HG02973 (cell line): Measurements from ENCODE around the gene OBP2A.

Source experiments
- ATAC-seq: cut with Tn5 transposase; IDR thresholded peaks from one replicate; pipeline ENCODE4 v1.9.1; 2021; ENCODE audit warnings: moderate library complexity; ENCODE audit not compliant: unreplicated experiment

Gene OBP2A

DNA sequence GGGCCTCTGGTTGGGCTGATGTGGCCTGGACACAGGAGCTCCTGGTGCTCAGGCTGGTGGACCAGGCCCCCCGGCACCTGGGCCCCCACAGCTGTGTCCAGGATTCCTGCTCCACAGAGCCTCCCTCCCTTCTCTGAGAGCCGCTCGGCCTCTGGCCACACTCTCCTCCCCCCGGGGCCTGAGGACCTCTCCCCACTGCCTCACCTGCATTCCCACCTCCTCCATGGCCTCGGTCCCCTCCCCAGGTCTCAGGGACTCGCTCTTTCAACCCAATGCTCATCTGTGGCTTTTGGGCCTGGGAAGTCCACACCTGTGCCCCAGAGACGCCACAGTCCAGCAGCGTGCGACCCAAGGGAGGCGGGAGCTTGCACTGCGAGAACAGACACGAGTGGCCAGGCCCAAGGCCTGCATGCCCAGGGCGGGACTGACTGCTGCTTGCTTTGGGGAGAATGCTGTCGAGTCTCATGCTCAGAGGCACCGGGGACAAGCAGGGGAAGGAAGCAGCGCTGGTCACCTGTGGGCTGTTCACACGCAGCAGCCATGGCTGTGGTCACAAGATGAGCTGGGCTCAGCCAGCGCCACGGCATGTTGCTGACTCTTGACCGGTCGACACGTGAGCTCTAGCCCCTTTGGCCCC lies 30.2 kb downstream of the OBP2A start:
- no peak for ATAC-seq

DNA sequence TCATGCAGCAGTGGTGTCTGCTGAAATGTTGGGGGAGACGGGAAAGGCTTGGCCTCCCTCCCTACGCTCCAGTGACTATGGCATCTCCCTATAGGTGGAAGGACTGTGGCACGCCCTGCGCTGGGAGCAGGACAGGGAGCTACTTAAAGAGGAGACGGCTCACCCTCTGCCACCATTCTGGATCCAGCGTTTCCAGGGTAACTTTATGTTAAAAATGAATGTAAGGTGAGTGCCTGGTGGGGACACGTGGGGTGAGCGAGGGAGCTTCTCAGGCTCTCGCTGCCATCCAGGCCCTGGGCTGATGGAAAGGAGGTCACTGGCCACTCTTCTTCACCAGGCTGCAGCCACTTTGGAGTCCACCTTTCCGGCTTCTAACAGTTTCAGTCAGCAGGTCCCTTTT lies 31.3 kb downstream of the OBP2A start:
- no peak for ATAC-seq

DNA sequence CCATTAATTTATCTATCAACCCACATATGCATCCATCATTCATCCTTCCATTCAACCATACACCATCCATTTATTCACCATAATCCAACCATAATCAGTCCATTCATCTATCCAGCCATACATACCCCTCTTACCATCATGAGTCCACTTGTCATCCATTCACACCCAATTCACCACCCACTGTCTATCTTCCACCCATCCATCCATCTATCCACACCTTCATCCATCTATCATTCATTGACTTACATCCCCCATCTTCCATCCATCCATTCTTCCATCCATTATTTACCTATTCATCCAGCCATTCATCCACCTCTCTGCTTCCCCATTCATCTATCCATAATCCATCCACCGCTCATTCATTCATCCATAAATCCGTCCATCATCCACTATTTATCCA lies 33.4 kb downstream of the OBP2A start:
- no peak for ATAC-seq

DNA sequence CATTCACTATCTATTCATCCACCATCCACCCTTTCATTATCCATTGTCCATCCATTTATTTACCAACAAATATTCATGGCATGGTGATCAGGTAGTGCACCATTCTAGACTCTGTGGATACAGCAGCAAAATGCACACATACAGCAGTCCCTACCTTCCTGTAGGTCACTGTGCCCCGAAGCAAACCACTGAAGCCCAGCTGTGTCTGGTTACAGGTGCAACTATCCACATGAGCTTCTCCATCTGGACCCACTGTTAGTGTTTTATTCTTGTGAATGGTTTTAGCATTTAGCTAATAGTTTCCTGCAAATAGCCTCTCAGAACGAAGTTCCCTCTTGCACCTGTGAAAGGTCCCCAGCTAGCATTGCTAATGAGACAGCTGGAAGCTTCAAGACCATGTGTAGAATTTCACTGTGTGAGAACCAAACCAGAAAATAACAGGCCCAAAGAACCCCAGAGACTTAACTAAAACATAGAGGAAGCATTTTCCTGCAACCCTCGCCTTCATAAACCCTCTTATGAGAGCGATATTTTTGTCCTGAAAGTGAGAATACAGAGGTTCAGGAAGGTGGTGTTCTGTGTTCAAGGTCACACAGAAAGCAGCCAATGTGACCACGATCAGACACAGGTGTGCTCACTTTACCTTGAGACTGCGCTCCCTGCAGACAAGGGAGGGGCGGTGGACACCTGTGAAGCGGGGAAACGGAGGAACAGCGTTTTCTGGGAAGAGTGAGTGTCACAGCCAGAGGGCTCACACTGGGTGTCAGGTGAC lies 34.1 kb downstream of the OBP2A start:
- ATAC-seq: no peak

DNA sequence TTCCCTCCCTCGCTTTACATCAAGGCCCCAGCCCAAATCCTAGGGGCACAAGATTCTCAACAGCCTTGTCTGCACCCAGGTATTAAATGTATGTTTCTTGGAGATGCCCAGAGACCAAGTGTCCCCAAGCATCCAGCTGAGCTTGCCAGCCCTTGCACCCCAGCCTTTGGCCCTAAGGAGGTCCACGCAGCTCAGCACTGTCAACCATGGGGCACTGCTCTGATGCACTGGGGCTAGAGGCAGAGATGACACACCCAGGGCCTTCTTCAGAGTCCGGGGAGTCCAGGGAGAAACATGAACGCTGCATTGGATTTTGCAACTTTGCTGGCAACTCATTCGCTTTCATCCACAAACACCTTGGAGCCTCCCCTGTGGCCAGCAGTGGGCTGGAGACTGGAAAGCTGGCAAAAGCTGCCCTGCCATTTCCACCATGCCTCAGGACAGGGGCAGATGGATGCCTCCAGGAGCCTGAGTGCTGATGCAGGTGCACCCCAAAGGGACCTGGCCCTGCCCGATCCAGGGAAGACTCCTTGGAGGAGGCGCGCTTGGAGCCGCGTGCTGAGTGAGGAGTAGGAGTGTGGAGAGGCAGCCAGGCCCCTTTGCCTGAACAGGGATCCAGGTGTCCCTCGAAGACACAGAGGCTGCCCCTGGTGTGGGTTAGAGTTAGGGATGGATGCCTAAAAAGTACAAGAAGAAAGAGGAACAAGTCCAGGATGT lies 34.9 kb downstream of the OBP2A start:
- no peak for ATAC-seq

DNA sequence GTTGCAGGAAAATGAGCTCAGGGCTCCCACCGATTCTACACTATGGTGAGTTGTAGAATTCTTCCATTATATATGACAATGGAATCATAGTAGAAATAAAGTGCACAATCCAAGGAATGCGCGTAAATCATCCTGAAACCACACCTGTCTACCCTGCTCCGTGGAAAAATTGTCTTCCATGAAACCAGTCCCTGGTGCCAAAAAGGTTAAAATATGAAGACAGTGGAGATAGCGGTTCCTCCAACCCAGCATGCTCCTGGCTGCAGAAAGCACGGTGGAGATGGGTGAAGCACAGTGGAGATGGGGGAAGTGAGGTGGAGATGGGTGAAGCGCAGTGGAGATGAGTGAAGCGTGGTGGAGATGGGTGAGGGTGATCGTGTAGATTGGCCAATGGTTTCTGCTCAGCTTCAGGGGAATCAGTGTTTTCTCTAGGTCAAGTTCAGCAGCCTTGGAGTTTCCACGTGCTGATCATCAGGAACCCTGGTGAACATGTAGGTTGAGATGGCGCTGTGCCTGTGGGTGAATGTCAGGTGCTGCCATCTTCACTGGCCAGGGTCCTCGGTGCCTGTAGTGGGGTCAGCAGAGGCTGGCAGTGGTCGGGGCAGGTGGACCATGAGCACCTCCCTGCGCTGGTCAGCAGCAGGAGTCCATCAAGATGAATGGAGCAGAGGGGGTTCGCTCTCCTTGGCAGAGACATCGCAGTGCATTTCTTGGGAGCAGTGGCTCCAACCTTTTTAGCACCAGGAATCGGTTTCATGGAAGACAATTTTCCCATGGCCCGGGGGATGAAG lies 35.9 kb downstream of the OBP2A start:
- ATAC-seq: no peak

DNA sequence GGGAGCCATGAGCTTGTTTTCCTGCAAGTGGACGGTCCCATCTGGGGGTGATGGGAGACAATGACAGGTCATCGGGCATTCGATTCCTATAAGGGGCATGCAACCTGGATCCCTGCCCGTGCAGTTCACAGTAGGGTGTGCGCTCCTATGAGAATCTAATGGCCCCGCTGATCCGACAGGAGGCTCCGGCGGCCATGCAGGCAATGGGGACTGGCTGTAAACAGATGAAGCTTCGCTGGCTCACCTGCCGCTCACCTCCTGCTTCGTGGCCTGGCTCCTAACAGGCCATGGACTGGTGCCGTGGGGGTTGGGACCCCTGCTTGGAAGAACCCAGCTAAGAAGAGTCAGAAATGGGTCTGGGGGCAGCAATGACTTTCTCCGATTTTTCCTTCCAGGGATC lies 36.6 kb downstream of the OBP2A start:
- ATAC-seq: no peak

DNA sequence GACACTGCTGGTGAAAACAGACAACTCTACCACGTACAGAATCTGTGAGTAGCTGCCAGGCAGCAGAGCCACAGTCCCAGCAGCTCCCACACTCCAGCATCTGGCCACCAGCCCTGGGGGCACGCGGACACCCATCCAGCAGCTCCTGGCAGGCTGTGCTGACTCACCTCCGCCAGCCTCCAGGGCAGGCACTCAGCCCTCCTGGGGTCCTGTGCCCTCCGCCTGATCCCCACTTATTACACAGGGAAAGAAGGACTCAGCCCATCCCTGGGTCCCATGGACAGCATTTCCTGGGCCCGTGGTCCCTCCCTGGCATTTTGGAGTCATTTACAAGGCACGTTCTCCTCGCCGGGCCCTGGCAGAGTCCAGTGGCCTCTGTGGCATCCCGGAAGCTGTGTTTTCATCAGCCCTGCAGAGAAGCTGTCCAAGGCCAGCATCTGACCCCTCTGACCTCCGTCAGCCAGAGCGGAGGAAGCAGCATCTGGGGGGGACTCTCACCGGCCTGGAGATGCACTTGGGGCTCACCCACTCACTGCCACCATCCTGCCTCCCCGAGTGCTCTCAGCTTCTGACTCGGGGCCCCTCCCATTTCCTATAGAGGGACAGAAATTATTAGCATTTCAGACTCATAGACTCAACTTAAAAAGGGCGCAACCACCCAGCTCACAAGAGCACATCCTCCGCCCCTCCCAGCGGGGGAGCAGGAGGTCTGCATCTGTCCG lies 37.2 kb downstream of the OBP2A start:
- no peak for ATAC-seq

DNA sequence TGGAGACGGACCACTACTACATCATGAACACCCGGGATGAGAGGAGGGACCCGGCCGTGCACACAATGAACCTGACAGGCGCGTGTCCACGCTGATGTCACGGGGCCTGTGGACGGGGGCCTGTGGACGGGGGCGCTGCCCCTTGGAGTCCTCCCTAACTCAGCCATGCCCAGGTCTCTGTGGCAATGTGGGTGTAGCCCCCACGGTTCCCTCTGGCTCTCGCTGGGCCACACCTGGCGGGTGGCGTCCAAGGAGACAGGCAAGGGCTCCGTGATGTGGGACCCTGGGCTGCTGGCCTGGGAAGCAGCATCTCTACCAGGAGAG lies 37.7 kb downstream of the OBP2A start:
- no peak for ATAC-seq

DNA sequence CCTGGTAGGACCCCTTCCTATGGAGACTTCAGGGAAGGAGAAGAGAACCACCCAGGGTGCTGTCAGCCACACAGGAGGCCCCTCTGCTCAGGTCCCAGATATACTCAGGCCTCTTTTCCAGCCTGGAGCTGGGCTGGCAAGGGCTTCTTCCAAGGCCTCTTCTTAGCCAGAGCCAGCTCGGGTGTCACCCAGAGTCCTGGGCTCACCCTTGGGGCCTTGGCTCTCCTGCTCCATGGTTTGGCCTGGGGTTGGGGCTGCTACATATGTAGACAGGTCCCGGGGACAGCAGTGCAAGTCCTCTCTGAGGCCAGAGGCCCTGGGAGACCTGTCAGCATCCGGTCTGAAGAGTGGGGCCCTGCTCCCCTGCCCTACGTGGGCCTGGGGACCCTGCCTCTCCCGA lies 38.4 kb downstream of the OBP2A start:
- no peak for ATAC-seq

DNA sequence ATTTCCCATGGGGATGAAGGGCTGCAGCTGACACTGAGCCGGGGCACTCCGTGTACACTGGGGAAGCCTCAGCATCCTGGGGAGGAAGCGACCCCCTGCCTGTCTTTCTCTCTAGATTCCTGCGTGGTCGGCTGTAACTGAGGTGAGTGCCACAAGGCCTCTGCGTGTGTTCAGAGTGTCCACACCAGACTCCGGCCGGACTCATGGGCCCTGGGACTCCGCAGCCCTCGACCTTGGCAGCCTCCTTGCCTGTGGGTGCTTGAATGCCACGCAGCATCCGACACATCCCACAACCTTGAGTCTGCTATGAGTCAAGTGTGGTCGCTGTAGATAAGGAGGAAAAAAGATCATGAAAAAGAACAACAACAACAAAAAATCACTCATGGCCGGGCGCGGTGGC lies 39.0 kb downstream of the OBP2A start:
- ATAC-seq: no peak

DNA sequence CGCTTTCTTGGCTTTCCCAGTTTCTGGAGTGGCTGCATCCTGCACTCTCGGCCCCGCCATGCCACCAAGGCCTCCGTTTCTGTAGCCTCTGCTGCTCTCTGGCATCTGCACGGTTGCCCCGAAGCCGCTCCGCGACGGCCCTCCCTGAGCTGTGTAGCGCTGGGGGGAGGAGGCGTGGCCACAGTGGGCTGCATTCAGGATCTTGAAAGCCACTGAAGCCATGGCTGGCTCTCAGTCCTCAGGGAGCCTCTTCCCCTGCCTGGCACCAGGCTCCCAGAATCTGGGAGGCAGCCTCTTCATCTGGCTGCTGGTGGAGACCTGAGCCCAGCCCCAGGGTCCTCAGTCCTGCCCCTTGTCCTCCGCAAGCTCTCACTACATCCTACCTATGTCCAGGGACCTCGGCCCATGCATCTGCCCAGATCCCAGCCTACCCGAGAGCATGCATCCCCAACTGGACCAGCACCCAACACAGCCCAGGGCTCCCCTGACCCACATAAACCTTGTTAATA lies 40.7 kb downstream of the OBP2A start:
- no peak for ATAC-seq

DNA sequence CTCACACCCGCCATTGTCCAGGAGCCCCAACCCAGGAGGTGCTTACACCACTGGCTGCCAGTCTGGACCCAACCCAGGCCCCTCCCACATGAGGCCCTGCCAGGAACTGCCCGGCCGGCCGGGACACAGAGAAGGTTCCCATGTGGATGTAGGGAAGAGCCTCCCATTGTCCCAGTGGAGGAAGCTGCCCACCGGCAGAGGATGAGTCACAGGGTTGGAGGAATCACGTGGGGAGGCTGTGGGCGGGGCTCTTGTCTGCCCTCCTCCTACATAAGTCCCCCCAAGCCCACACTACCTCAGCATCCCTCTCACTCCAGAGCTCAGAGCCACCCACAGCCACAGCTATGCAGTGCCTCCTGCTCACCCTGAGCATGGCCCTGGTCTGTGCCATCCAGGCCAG lies 41.7 kb downstream of the OBP2A start:
- no peak for ATAC-seq

DNA sequence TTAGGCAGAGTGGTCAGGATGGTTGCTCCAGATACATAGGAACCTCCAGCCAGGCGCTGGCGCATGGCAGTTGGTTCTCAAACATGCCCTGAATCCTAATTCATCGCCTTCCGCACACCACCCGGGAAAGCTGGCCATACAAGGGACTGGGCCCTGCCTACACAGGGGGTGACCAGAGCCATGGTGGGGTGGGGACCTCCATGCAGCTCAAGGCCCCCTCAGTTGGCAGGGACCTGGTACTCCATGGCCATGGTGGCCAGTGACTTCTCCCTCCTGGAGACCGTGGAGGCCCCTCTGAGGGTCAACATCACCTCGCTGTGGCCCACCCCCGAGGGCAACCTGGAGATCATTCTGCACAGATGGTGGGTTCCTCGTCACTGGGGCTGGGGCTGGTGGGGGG lies 42.4 kb downstream of the OBP2A start:
- no peak for ATAC-seq

DNA sequence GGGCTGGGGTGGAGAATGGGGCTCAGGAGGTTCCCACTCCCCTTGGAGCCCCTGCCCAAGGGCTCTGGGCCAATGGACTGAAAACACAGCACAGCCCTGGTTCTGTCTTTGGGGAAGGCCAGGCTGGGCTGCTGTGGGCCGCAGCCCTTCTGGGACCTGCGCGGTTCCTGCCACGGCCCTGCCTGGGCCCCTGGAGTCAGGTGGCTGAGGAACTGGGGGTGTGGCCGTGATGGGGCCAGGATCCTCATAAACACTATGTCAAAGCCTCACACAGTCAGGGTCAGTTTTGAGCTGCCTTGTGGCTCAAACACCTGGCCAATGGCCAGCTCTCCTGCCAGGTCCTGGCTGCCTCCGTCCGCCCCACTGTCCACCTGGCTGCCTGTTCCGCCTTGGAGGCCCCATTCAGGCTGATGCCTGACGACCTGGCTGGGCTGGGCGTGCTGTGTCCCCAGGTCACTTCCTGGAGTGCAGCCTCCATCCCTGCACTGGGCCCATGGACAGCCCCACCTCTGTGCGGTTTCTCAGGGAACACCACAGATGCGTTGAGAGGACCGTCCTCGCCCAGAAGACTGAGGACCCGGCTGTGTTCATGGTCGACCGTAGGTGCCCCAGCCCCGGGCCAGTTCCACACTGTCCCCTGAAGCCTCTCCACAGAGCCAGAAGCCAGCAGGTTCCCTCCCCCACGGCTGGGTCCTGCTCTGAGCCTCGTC lies 43.1 kb downstream of the OBP2A start:
- ATAC-seq: no peak

DNA sequence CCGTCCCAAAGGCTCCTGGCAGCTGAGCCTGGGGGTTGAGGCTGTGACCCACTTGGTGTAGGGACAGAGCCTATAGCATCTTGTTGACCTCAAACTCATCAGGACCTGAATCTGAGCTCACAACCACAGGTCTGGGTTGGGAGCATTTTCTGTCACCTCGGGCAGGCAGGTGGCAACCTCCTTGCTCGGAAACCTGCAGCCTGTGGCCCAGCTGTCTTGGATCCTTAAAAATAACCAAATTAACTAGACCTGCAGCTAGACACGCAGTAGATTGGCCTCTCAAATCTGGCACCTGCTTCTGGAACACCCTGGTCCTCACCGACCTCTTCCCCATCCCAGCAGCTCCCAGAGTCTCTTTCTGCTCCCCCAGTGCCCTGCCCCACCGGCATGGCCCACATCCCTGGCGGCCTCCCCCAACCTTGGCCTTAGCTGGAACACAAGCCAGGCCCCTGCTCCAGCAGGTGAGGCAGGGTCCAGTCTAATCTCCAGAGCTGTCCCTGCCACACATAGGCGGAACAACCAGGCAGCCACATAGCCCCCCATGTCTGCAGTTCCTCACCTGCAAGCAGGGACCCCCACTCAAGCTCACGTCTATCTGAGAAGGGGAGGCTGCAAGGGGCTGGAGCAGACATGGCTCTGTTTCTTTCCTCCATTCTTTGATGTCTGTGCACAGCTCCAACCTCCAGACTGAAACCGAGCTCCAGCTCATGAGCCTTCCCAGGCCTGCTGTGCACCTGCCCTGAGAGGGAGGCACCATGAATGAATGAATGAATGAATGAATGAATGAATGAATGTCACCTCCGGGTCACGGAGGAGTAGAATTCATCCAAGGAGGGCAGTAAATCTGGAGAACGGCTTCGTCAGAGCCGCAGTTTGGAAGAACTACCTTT lies 43.9 kb downstream of the OBP2A start:
- ATAC-seq: no peak

DNA sequence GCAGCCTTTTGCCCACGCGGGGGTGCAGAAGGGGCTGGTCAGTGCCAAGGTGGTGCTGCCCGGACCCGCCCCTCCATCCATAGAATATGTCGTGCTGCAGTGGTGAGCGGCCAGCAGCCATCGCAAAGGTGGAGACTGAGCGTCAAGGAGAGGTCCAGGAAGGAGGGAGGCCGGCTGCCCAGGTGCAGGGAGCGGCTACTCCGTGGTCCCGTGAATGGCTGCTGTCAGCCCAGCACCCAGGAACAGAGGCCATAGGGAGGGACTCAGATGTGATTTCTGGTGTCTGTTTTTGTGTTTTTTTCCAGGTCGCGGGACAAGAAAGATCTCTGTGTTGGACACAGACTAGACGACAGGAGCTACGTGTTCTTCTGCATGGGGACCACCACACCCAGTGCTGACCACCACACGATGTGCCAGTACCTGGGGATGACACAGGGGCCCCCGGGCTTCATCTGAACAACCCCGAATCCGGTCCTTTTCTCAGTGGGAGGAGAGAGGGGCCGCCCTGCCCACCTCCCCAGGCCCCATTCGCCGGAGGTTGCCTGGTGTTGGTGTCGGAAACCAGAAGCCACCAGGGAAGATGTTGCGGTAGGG lies 44.7 kb downstream of the OBP2A start:
- ATAC-seq: no peak

DNA sequence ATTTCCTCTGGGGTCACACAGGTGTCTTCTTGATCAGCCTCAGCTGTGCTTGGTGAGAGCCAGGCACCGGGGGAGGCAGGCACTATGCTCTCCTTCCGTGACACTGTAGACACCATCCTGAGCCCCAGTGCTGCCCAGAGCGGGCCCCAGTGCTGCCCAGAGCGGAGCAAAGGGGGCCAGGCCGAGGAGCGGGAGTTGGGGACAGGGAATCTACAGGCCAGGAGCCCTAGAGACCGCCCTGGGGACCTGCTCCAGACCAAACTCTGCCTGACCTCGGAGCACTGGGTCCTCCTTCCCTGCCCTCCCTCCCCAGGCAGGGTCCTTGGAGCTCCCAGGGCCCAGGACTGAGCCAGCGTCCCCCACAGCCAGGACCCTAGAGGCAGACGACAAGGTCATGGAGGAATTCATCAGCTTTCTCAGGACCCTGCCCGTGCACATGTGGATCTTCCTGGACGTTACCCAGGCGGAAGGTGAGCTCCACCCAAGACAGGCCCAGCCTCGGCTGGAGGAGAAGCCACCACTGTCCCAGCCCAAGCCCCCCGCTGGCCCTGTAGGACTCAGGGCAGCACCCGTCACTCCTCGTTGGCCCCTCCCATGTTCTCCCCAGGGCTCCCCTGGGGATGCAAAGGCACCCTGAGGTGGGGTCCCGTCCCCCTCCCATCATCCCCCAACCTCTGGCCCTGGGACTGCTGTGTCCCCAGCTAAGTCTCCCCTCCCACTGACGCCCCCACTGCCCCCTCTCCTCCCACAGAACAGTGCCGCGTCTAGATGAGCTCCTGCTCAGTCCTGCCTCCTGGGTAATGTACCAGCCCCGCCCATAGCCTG lies 45.8 kb downstream of the OBP2A start:
- ATAC-seq: no peak
